ENCODE data around the gene PODN. TPM values are rescaled to one million over a fixed set of nuclear protein-coding genes. Genes with fewer than 3 reads are reported as not detected.
A peak's percentile ranks its signal among the peaks of the same experiment; 100 is the strongest.

Gene PODN
- total RNA-seq, 2 experiments from 2014 or later: not detected

GRCh38 chr1:53020588-53020987, 41.4 kb upstream of the PODN start:
- Mint-ChIP-seq H3K27me3 (no peaks in the 10 kb centered on the region), H3K4me3 (no peak overlapping the region), H3K9me3 (no peaks in the 10 kb centered on the region), H3K27ac (no peak overlapping the region), H3K4me1 (ENCODE audit: low read depth) (peaks cover 17% of the 10 kb centered on the region), H3K36me3 (ENCODE audit: low read depth) (peaks cover 7% of the 10 kb centered on the region)
- CTCF ChIA-PET: no interaction called here
- TF ChIP-seq CTCF (IDR thresholded peaks at IDR 0.05): no peak
- ATAC-seq (no peak), DNase-seq (no peak)
- POLR2A ChIA-PET: no interaction called here
- intact Hi-C loops (cut with micrococcal nuclease): no loop called here

- POLR2A ChIA-PET: no interaction called here
- H3K27ac Mint-ChIP-seq: no peak overlapping the region
- H3K36me3 Mint-ChIP-seq (ENCODE audit: low read depth): peaks cover 3% of the 10 kb centered on the region
- intact Hi-C loops (cut with micrococcal nuclease): no loop called here
- TF ChIP-seq CTCF (IDR thresholded peaks at IDR 0.05): no peak
- CTCF ChIA-PET: no interaction called here
- no peaks in the 10 kb centered on the region for H3K9me3 Mint-ChIP-seq
- H3K4me3 Mint-ChIP-seq: no peak overlapping the region
- DNase-seq (no peak), ATAC-seq (no peak)
- peaks cover 7% of the 10 kb centered on the region for H3K4me1 Mint-ChIP-seq (ENCODE audit: low read depth)
- no peaks in the 10 kb centered on the region for H3K27me3 Mint-ChIP-seq
Observed at GRCh38 chr1:53022179-53022578, 39.8 kb upstream of the PODN start.

- Mint-ChIP-seq H3K9me3 (no peaks in the 10 kb centered on the region), H3K36me3 (ENCODE audit: low read depth) (peaks cover 3% of the 10 kb centered on the region), H3K4me1 (ENCODE audit: low read depth) (peaks cover 7% of the 10 kb centered on the region), H3K4me3 (no peak overlapping the region), H3K27me3 (no peaks in the 10 kb centered on the region), H3K27ac (no peak overlapping the region)
- TF ChIP-seq CTCF (IDR thresholded peaks at IDR 0.05): no peak
- DNase-seq: no peak
- ATAC-seq: no peak
- ChIA-PET POLR2A (no interaction called here), CTCF (no interaction called here)
- intact Hi-C loops (cut with micrococcal nuclease): no loop called here
Observed at GRCh38 chr1:53023546-53023945, 38.5 kb upstream of the PODN start.

- Mint-ChIP-seq H3K36me3 (ENCODE audit: low read depth) (peaks cover 3% of the 10 kb centered on the region), H3K27me3 (no peaks in the 10 kb centered on the region), H3K27ac (no peak overlapping the region), H3K4me3 (no peak overlapping the region), H3K4me1 (ENCODE audit: low read depth) (peaks cover 7% of the 10 kb centered on the region), H3K9me3 (no peaks in the 10 kb centered on the region)
- intact Hi-C loops (cut with micrococcal nuclease): no loop called here
- ChIA-PET CTCF (no interaction called here), POLR2A (interaction anchor here (0.6 kb wide), 1 partner anchor 31 kb away, joined by 3 read pairs; no protein-coding TSS in a partner anchor)
- peak; percentile 15 for DNase-seq
- peak; percentile 60 for ATAC-seq
- TF ChIP-seq CTCF (IDR thresholded peaks at IDR 0.05): no peak
Observed at GRCh38 chr1:53024117-53024516, 37.9 kb upstream of the PODN start.

- no peak for TF ChIP-seq CTCF (IDR thresholded peaks at IDR 0.05)
- DNase-seq (no peak), ATAC-seq (no peak)
- Mint-ChIP-seq H3K27me3 (no peaks in the 10 kb centered on the region), H3K27ac (no peak overlapping the region), H3K4me1 (ENCODE audit: low read depth) (peaks cover 5% of the 10 kb centered on the region), H3K9me3 (no peaks in the 10 kb centered on the region), H3K4me3 (no peak overlapping the region), H3K36me3 (ENCODE audit: low read depth) (peaks cover 3% of the 10 kb centered on the region)
- POLR2A ChIA-PET: no interaction called here
- intact Hi-C loops (cut with micrococcal nuclease): no loop called here
- CTCF ChIA-PET: no interaction called here
Observed at GRCh38 chr1:53025034-53025768, 36.8 kb upstream of the PODN start.
